GM13976 (cell line): ENCODE results near the gene TPSD1.
"Not testable (repeated sequence)": the region's sequence is repeated elsewhere in the genome, so short reads cannot be mapped to it uniquely, and the experiment has no call there.

Experiments
- DNase-seq: peaks from one replicate; pipeline ENCODE4 v3.0.0; 2012; ENCODE audit warnings: low spot score
- CTCF ChIP-seq: IDR thresholded peaks from 2 replicates; pipeline ENCODE4 v1.5.1; 2012; ENCODE audit warnings: borderline replicate concordance, mild to moderate bottlenecking; ENCODE audit not compliant: insufficient read depth; ENCODE audit errors: extremely low read depth, missing control alignments, control extremely low read depth
- in situ Hi-C: fragments of 300-500 bp; cut with MboI; formaldehyde crosslinking; loops from one replicate; pipeline ENCODE4 v1.12.0; 2022; ENCODE audit warnings: low sequenced_read_pairs, mixed read lengths, inconsistent platforms; ENCODE audit not compliant: unreplicated experiment

Gene TPSD1

DNA sequence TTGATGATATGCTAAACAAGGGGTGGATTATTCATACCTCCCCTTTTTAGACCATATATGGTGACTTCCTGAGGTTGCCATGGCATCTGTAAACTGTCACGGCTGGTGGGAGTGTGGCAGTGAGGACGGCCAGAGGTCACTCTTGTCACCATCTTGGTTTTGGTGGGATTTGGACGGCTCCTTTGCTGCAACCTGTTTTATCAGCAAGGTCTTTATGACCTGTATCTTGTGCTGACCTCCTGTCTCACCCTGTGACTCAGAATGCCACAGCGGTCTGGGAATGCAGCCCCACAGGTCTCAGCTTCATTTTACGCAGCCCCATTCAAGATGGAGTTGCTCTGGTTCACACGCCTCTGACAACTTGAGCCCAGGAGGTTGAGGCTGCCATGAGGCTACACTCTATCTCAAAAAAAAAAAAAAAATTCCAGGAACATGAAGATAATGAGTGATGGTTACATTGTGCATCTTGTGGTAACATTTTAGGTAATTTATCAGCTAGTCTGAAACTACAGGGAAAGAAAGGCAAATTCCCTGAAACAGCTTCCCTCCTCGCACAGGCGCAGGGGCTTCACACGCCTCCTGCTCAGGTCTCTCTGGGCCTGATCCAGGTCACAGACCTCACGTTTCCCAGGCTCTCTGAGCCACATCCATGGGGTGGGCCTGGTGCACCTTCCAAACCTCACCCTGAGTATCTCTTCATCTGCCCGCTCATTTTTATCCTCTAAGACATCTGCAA lies 38.2 kb downstream of the TPSD1 start:
- DNase-seq = no peak
- in situ Hi-C loops = no loop called here
- TF ChIP-seq CTCF = no peak

GRCh38 chr16:1295465-1295864 lies 39.6 kb downstream of the TPSD1 start:
- TF ChIP-seq CTCF = no peak
- DNase-seq = no peak
- in situ Hi-C loops = no loop called here

- in situ Hi-C loops, DNase-seq: not testable (repeated sequence)
These were observed 40.8 kb downstream of the TPSD1 start for GRCh38 chr16:1296688-1297017.

DNA sequence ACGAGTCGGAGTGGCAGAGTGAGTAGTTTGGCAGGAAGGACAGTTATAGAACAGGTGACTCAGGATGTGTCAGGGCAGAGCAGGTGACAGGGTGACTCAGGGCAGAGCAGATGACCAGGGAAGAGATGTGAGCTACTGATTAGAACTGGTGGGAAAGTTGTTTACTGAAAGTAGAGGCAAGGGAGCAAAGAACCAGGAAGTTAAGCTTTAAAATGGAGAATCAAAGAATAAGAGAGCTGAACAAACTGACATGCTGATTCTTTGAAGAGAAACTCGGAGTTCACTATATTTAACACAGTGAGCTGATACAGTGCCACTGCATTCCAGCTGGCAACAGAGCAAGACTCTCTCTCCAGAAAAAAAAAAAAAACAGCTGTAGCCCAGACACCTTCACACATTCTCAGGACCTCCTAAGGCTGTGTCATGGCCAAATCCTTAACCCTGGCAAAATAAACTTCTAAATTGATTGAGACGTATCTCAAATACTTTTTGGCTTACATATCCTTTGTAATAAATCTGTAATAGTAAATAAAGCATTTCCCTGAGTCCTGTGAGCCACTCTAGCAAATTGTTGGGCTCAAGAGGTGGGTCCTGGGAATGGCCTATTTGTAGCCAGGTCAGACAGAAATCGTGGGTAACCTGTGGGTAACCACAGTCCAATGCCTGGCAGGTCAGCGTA lies 41.3 kb downstream of the TPSD1 start:
- in situ Hi-C loops = no loop called here
- DNase-seq = no peak
- TF ChIP-seq CTCF = no peak

DNA sequence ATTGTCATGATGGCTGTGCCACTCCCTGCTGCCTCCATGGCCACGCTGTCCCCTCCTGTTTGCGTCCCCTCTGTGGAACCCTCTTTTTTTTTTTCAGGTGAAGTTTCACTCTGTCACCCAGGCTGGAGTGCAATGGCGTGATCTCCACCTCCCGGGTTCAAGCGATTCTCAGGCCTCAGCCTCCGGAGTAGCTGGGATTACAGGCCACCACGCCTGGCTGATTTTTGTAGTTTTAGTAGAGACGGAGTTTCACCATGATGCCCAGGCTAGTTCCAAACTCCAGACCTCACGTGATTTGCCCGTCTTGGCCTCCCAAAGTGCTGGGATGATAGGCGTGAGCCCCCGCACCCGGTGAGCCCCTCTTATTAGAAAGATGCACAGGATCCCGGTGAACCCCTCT lies 42.5 kb downstream of the TPSD1 start:
- no peak for TF ChIP-seq CTCF
- no peak for DNase-seq
- in situ Hi-C loops = no loop called here

GRCh38 chr16:1299012-1299867 lies 43.4 kb downstream of the TPSD1 start:
- in situ Hi-C loops = no loop called here
- no peak for TF ChIP-seq CTCF
- no peak for DNase-seq

- no peak for DNase-seq
- in situ Hi-C loops = loop anchor here (25.0 kb wide), 1 partner anchor 88 kb away; no protein-coding TSS in a partner anchor
These were observed 44.0 kb downstream of the TPSD1 start for GRCh38 chr16:1299868-1300203.

More at GRCh38 chr16:1299868-1300203, 44.0 kb downstream of the TPSD1 start:
- no peak for TF ChIP-seq CTCF
